ENCODE results near the gene ACSM2A. TPM values are rescaled to one million over a fixed set of nuclear protein-coding genes. Genes with fewer than 3 reads are reported as not detected.
"Not testable (repeated sequence)": the region's sequence is repeated elsewhere in the genome, so short reads cannot be mapped to it uniquely, and the experiment has no call there.

The ACSM2A gene
- total RNA-seq, 2 experiments from 2014 or later = not detected

GRCh38 chr16:20470732-20471131, 19.4 kb downstream of the ACSM2A start:
- intact Hi-C loops (cut with micrococcal nuclease); CTCF ChIA-PET; H3K4me1 Mint-ChIP-seq (ENCODE audit: low read depth); H3K9me3 Mint-ChIP-seq; H3K27ac Mint-ChIP-seq; H3K36me3 Mint-ChIP-seq (ENCODE audit: low read depth); H3K4me3 Mint-ChIP-seq; DNase-seq: not testable (repeated sequence)
- H3K27me3 Mint-ChIP-seq (ENCODE audit: low read depth) = peaks cover 11% of the 10 kb centered on the region

GRCh38 chr16:20477188-20477744, 25.9 kb downstream of the ACSM2A start:
- peaks cover 12% of the 10 kb centered on the region for H3K27me3 Mint-ChIP-seq (ENCODE audit: low read depth)
- intact Hi-C loops (cut with micrococcal nuclease); H3K27ac Mint-ChIP-seq; H3K4me3 Mint-ChIP-seq; DNase-seq; H3K9me3 Mint-ChIP-seq; H3K36me3 Mint-ChIP-seq (ENCODE audit: low read depth); H3K4me1 Mint-ChIP-seq (ENCODE audit: low read depth); CTCF ChIA-PET: not testable (repeated sequence)

- H3K27me3 Mint-ChIP-seq (ENCODE audit: low read depth); CTCF ChIA-PET; H3K4me1 Mint-ChIP-seq (ENCODE audit: low read depth); DNase-seq; H3K27ac Mint-ChIP-seq; H3K4me3 Mint-ChIP-seq; intact Hi-C loops (cut with micrococcal nuclease); H3K36me3 Mint-ChIP-seq (ENCODE audit: low read depth); H3K9me3 Mint-ChIP-seq: not testable (repeated sequence)
Observed at GRCh38 chr16:20483989-20484388, 32.7 kb downstream of the ACSM2A start.

- Mint-ChIP-seq H3K4me1 (ENCODE audit: low read depth) (no peaks in the 10 kb centered on the region), H3K36me3 (ENCODE audit: low read depth) (no peaks in the 10 kb centered on the region), H3K9me3 (no peaks in the 10 kb centered on the region), H3K4me3 (no peak overlapping the region), H3K27ac (no peak overlapping the region), H3K27me3 (ENCODE audit: low read depth) (peaks cover 5% of the 10 kb centered on the region)
- CTCF ChIA-PET = no interaction called here
- intact Hi-C loops (cut with micrococcal nuclease) = no loop called here
- DNase-seq = no peak
Observed at GRCh38 chr16:20484726-20485125, 33.4 kb downstream of the ACSM2A start.

GRCh38 chr16:20485408-20485807, 34.1 kb downstream of the ACSM2A start:
- Mint-ChIP-seq H3K4me1 (ENCODE audit: low read depth) (no peaks in the 10 kb centered on the region), H3K27ac (no peak overlapping the region), H3K27me3 (ENCODE audit: low read depth) (peaks cover 5% of the 10 kb centered on the region), H3K4me3 (no peak overlapping the region), H3K9me3 (no peaks in the 10 kb centered on the region), H3K36me3 (ENCODE audit: low read depth) (no peaks in the 10 kb centered on the region)
- DNase-seq = no peak
- intact Hi-C loops (cut with micrococcal nuclease) = no loop called here
- CTCF ChIA-PET = no interaction called here

GRCh38 chr16:20490994-20491393, 39.7 kb downstream of the ACSM2A start:
- DNase-seq; CTCF ChIA-PET; H3K4me1 Mint-ChIP-seq (ENCODE audit: low read depth); H3K27ac Mint-ChIP-seq; H3K27me3 Mint-ChIP-seq (ENCODE audit: low read depth); H3K4me3 Mint-ChIP-seq; H3K9me3 Mint-ChIP-seq; intact Hi-C loops (cut with micrococcal nuclease); H3K36me3 Mint-ChIP-seq (ENCODE audit: low read depth): not testable (repeated sequence)

- H3K27me3 Mint-ChIP-seq (ENCODE audit: low read depth); H3K4me1 Mint-ChIP-seq (ENCODE audit: low read depth); H3K27ac Mint-ChIP-seq; H3K4me3 Mint-ChIP-seq; H3K9me3 Mint-ChIP-seq; CTCF ChIA-PET; H3K36me3 Mint-ChIP-seq (ENCODE audit: low read depth); intact Hi-C loops (cut with micrococcal nuclease); DNase-seq: not testable (repeated sequence)
Observed at GRCh38 chr16:20491448-20491847, 40.1 kb downstream of the ACSM2A start.

GRCh38 chr16:20504418-20504817, 53.1 kb downstream of the ACSM2A start:
- no peaks in the 10 kb centered on the region for H3K27me3 Mint-ChIP-seq (ENCODE audit: low read depth)
- CTCF ChIA-PET = no interaction called here
- intact Hi-C loops (cut with micrococcal nuclease) = no loop called here

GRCh38 chr16:20507280-20507679, 56.0 kb downstream of the ACSM2A start:
- Mint-ChIP-seq H3K4me3 (no peak overlapping the region), H3K4me1 (ENCODE audit: low read depth) (no peaks in the 10 kb centered on the region), H3K27me3 (ENCODE audit: low read depth) (no peaks in the 10 kb centered on the region), H3K27ac (no peak overlapping the region), H3K36me3 (ENCODE audit: low read depth) (no peaks in the 10 kb centered on the region), H3K9me3 (peaks cover 13% of the 10 kb centered on the region)
- CTCF ChIA-PET = no interaction called here
- intact Hi-C loops (cut with micrococcal nuclease) = no loop called here
- no peak for DNase-seq

More at GRCh38 chr16:20504418-20504817, 53.1 kb downstream of the ACSM2A start:
- Mint-ChIP-seq H3K4me3 (no peak overlapping the region), H3K27ac (no peak overlapping the region), H3K4me1 (ENCODE audit: low read depth) (no peaks in the 10 kb centered on the region), H3K36me3 (ENCODE audit: low read depth) (no peaks in the 10 kb centered on the region), H3K9me3 (peaks cover 13% of the 10 kb centered on the region)
- no peak for DNase-seq

GRCh38 chr16:20510323-20510722, 59.0 kb downstream of the ACSM2A start:
- no peak for DNase-seq
- intact Hi-C loops (cut with micrococcal nuclease) = no loop called here
- CTCF ChIA-PET = no interaction called here
- H3K27ac Mint-ChIP-seq = no peak overlapping the region
- peaks cover 18% of the 10 kb centered on the region for H3K27me3 Mint-ChIP-seq (ENCODE audit: low read depth)
- no peak overlapping the region for H3K4me3 Mint-ChIP-seq
- H3K36me3 Mint-ChIP-seq (ENCODE audit: low read depth) = no peaks in the 10 kb centered on the region
- no peaks in the 10 kb centered on the region for H3K4me1 Mint-ChIP-seq (ENCODE audit: low read depth)
- peaks cover 15% of the 10 kb centered on the region for H3K9me3 Mint-ChIP-seq

- no peaks in the 10 kb centered on the region for H3K36me3 Mint-ChIP-seq (ENCODE audit: low read depth)
- H3K4me1 Mint-ChIP-seq (ENCODE audit: low read depth) = no peaks in the 10 kb centered on the region
- H3K4me3 Mint-ChIP-seq = no peak overlapping the region
- H3K27ac Mint-ChIP-seq = no peak overlapping the region
- DNase-seq = no peak
- H3K27me3 Mint-ChIP-seq (ENCODE audit: low read depth) = peaks cover 31% of the 10 kb centered on the region
- CTCF ChIA-PET = no interaction called here
- intact Hi-C loops (cut with micrococcal nuclease) = no loop called here
- H3K9me3 Mint-ChIP-seq = peaks cover 2% of the 10 kb centered on the region
Observed at GRCh38 chr16:20515688-20516090, 64.4 kb downstream of the ACSM2A start.

- Mint-ChIP-seq H3K4me1 (ENCODE audit: low read depth) (no peaks in the 10 kb centered on the region), H3K27me3 (ENCODE audit: low read depth) (peaks cover 34% of the 10 kb centered on the region), H3K27ac (no peak overlapping the region), H3K36me3 (ENCODE audit: low read depth) (no peaks in the 10 kb centered on the region), H3K4me3 (no peak overlapping the region), H3K9me3 (peaks cover 2% of the 10 kb centered on the region)
- DNase-seq = no peak
- intact Hi-C loops (cut with micrococcal nuclease) = no loop called here
- CTCF ChIA-PET = no interaction called here
Observed at GRCh38 chr16:20517149-20517548, 65.8 kb downstream of the ACSM2A start.

GRCh38 chr16:20519231-20519630, 67.9 kb downstream of the ACSM2A start:
- CTCF ChIA-PET = no interaction called here
- intact Hi-C loops (cut with micrococcal nuclease) = no loop called here
- Mint-ChIP-seq H3K36me3 (ENCODE audit: low read depth) (no peaks in the 10 kb centered on the region), H3K27ac (no peak overlapping the region), H3K27me3 (ENCODE audit: low read depth) (peaks cover 25% of the 10 kb centered on the region), H3K4me3 (no peak overlapping the region), H3K9me3 (peaks cover 2% of the 10 kb centered on the region), H3K4me1 (ENCODE audit: low read depth) (no peaks in the 10 kb centered on the region)
- no peak for DNase-seq

GRCh38 chr16:20520103-20520502, 68.8 kb downstream of the ACSM2A start:
- H3K36me3 Mint-ChIP-seq (ENCODE audit: low read depth) = no peaks in the 10 kb centered on the region
- no peaks in the 10 kb centered on the region for H3K4me1 Mint-ChIP-seq (ENCODE audit: low read depth)
- CTCF ChIA-PET = no interaction called here
- intact Hi-C loops (cut with micrococcal nuclease) = no loop called here
- no peak overlapping the region for H3K27ac Mint-ChIP-seq
- DNase-seq = no peak
- H3K4me3 Mint-ChIP-seq = no peak overlapping the region
- peaks cover 17% of the 10 kb centered on the region for H3K27me3 Mint-ChIP-seq (ENCODE audit: low read depth)
- H3K9me3 Mint-ChIP-seq = no peaks in the 10 kb centered on the region
